Psoas muscle (tissue), 8 donors: ENCODE data around the gene ISY1. TPM values are rescaled to one million over a fixed set of nuclear protein-coding genes. Genes with fewer than 3 reads are reported as not detected.
"Not testable (repeated sequence)": the region's sequence is repeated elsewhere in the genome, so short reads cannot be mapped to it uniquely, and the experiment has no call there.

Experiments used
- ATAC-seq, 4 donors: fragments of 200-7000 bp; cut with Tn5 transposase; one replicate each; pipeline ENCODE4 v1.9.1; 2020; ENCODE audit warnings: moderate library complexity in 3 of 4, mild to moderate bottlenecking in 2 of 4
- DNase-seq, 2 donors: peaks; one replicate each; pipeline ENCODE4 v3.0.0-alpha.2; 2020
- H3K27ac ChIP-seq: fragments of 200-600 bp; one replicate; pipeline ENCODE4 v1.8.0; 2022
- H3K27me3 ChIP-seq, 3 donors: fragments of 200-600 bp in 1 of 3; one replicate each; pipeline versions ENCODE4 v1.6.1 to v1.8.0; 2013 to 2022; ENCODE audit warnings: low read length in 2 of 3, mild to moderate bottlenecking in 2 of 3, moderate library complexity in 1 of 3; ENCODE audit not compliant: insufficient read depth in 3 of 3
- H3K36me3 ChIP-seq, 2 donors: fragments of 200-600 bp in 1 of 2; one replicate each; pipeline versions ENCODE4 v1.6.1 to v1.8.0; 2013 to 2022; ENCODE audit warnings: low read depth in 1 of 2, mild to moderate bottlenecking in 1 of 2, moderate library complexity in 1 of 2; ENCODE audit not compliant: insufficient read depth in 1 of 2
- H3K4me1 ChIP-seq: fragments of 200-600 bp; one replicate; pipeline ENCODE4 v1.8.0; 2022
- H3K4me3 ChIP-seq: fragments of 200-600 bp; one replicate; pipeline ENCODE4 v1.8.0; 2022; ENCODE audit warnings: mild to moderate bottlenecking
- H3K9me3 ChIP-seq: fragments of 200-600 bp; one replicate; pipeline ENCODE4 v1.8.0; 2022
- CTCF ChIP-seq: fragments of 200-600 bp; IDR thresholded peaks from one replicate; pipeline ENCODE4 v1.8.0; 2022; ENCODE audit warnings: antibody characterized with exemption
- WGBS, 3 donors: extraction: QIAGEN DNeasy Blood & Tissue Kit; methylation state at CpG; one replicate each; pipeline versions ENCODE4 v1.1.6 to v1.1.7; 2013; 5-methylcytosine and 5-hydroxymethylcytosine counted together
- intact Hi-C, 2 donors: fragments of 100-400 bp; cut with DNase I; formaldehyde crosslinking; loops; one replicate each; pipeline versions ENCODE4 v1.11.0 to v1.14.2; 2022
- polyA plus RNA-seq, 3 donors: library from polyadenylated mRNA; stranded (reverse); fragments of 200-250 nt; gene quantifications; one replicate each; pipeline ENCODE4 v1.2.3, GENCODE V29; 2013
- total RNA-seq, 4 donors: library from RNA; stranded (reverse); fragmentation: NEBNext Ultra II Directional in 2 of 4; extraction: Animal tissue kit (Norgen Biotek cat#: 25700) in 2 of 4; gene quantifications; one replicate each; pipeline versions ENCODE4 v1.2.1 to v1.2.4, GENCODE V29; 2021 to 2023
- donor health status: healthy with polysubstance abuse.
- donor health status: DM: no; HTN: no; CAD: no; lungs with moderate emphysema.
- donor health status: Bipolar disorder and iron deficiency.
- donor health status: healthy.
- donor health status: DM: yes; HTN: yes; CAD: no.
- donor health status: DM: no; HTN: no; CAD: no.
- donor health status: DM: no; HTN: no; CAD: no.
- donor health status: DM: yes; HTN: yes; CAD: no.

ISY1 gene
- total and polyA plus RNA-seq, 7 donors: 25.9 to 56.0 (median 33.2) TPM

GRCh38 chr3:129187857-129188256 is 27.0 kb upstream of the ISY1 start:
- intact Hi-C loops: no loop called here
- ATAC-seq: no peak

GRCh38 chr3:129185783-129186182 is 24.9 kb upstream of the ISY1 start:
- 64 to 81% (median 65%) methylated on average over 3 of the region's 3 CpGs for WGBS, 3 donors
- Histone ChIP-seq H3K4me3 (peak overlapping the region; percentile 97), H3K27ac (peak overlapping the region; percentile 100), H3K4me1 (peaks cover 32% of the 10 kb centered on the region), H3K27me3 (no peaks in the 10 kb centered on the region), H3K9me3 (no peaks in the 10 kb centered on the region), H3K36me3 (no peaks in the 10 kb centered on the region)
- intact Hi-C loops: no loop called here
- no peak for ATAC-seq
- TF ChIP-seq CTCF: no peak
- DNase-seq: no peak

More at GRCh38 chr3:129187857-129188256, 27.0 kb upstream of the ISY1 start:
- H3K27ac ChIP-seq: peak overlapping the region; percentile 100
- no peaks in the 10 kb centered on the region for H3K36me3 ChIP-seq
- no peak overlapping the region for H3K4me3 ChIP-seq
- TF ChIP-seq CTCF: no peak
- H3K4me1 ChIP-seq: peaks cover 37% of the 10 kb centered on the region
- 19 to 41% (median 39%) methylated on average over 1 of the region's 1 CpG for WGBS, 3 donors
- no peak for DNase-seq
- no peaks in the 10 kb centered on the region for H3K27me3 ChIP-seq
- no peaks in the 10 kb centered on the region for H3K9me3 ChIP-seq

GRCh38 chr3:129184784-129185542 is 24.1 kb upstream of the ISY1 start:
- H3K27me3 ChIP-seq, H3K9me3 ChIP-seq, DNase-seq, H3K36me3 ChIP-seq, ATAC-seq: not testable (repeated sequence)
- H3K4me3 ChIP-seq: peak overlapping the region; percentile 97
- peak overlapping the region; percentile 100 for H3K27ac ChIP-seq
- H3K4me1 ChIP-seq: peaks cover 40% of the 10 kb centered on the region
- WGBS, 3 donors: 50 to 79% (median 61%) methylated on average over 20 of the region's 20 CpGs
- intact Hi-C loops: loop anchor here (5.0 kb wide), 2 partner anchors 42 to 62 kb away; partner anchors contain the start of gene COPG1 (in 2 of the 2)

- H3K4me3 ChIP-seq: peak overlapping the region; percentile 97
- H3K36me3 ChIP-seq: no peaks in the 10 kb centered on the region
- no peaks in the 10 kb centered on the region for H3K9me3 ChIP-seq
- intact Hi-C loops: loop anchor here (5.0 kb wide), 2 partner anchors 43 to 63 kb away; partner anchors contain the start of gene COPG1 (in 2 of the 2)
- no peak for TF ChIP-seq CTCF
- no peaks in the 10 kb centered on the region for H3K27me3 ChIP-seq
- ATAC-seq: peak; percentile 22 to 42 (median 32)
- peaks cover 44% of the 10 kb centered on the region for H3K4me1 ChIP-seq
- H3K27ac ChIP-seq: peak overlapping the region; percentile 100
- WGBS, 3 donors: 0 to 1% (median 1%) methylated on average over 5 of the region's 5 CpGs
- peak in 1 of 2 donors; percentile 40 for DNase-seq
Observed at GRCh38 chr3:129184396-129184657, 23.5 kb upstream of the ISY1 start.

- peak; percentile 96 to 97 for DNase-seq
- Histone ChIP-seq H3K4me1 (peaks cover 49% of the 10 kb centered on the region), H3K4me3 (peak within 1 kb of the TSS; percentile 97), H3K36me3 (peaks cover 0 to 4% of the 10 kb centered on the region in 2 donors), H3K27ac (peak within 1 kb of the TSS; percentile 100), H3K27me3 (no peaks in the 10 kb centered on the region), H3K9me3 (no peaks in the 10 kb centered on the region)
- peak; percentile 84 to 95 (median 90) for ATAC-seq
- no peak for TF ChIP-seq CTCF
- intact Hi-C loops: loop anchor here (5.0 kb wide), 2 partner anchors 44 to 64 kb away; partner anchors contain the start of gene COPG1 (in 2 of the 2)
- WGBS, 3 donors: 0 to 1% (median 0%) methylated on average over 63 to 83 of the region's 83 CpGs
Observed at GRCh38 chr3:129183569-129184395, 22.9 kb upstream of the ISY1 start, which contains the start of gene CNBP. TSS of gene CNBP (minus strand) at chr3:129183896. CDS start at chr3:129171757, 12,139 bp downstream.
